CD1c-positive myeloid dendritic cell (primary cell): ENCODE data around the gene SLC5A12.

Source experiments
- DNase-seq: peaks from one replicate; pipeline ENCODE4 v3.0.0-alpha.2; 2016; ENCODE audit errors: extremely low spot score

SLC5A12 gene

GRCh38 chr11:26719998-26720397 lies 1.9 kb downstream of the SLC5A12 start:
- no peak for DNase-seq

DNA sequence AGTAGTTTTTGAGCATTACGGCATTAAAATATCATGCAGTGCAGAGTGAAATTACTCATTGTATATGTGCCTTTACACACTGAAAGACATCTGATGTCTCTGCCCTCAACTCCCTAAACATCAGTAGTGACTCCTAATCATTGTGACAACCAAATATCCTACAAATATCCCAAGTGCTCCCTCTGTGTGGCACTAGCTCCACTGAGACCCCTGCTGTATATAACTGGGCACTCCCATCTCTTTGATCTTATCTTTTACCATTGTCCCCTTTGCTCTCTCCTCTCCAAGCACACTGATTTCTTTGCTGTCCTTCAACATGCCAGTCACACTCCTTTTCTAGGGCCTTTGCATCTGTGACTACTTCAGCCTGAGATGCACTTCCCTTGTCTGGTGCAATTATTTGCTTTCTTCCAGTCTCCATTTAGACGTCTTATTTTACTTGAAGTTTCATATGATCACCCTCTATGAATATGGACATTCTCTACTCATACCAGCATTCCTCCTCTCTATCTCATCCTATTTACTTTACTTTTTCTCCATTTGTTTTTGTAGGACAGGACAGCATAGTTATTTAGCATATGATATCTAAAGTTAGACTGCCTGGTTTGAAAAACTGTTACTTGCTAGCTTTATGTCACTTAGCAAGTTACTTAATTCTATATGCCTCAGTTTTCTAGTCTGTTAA lies 2.4 kb downstream of the SLC5A12 start:
- DNase-seq: no peak

DNA sequence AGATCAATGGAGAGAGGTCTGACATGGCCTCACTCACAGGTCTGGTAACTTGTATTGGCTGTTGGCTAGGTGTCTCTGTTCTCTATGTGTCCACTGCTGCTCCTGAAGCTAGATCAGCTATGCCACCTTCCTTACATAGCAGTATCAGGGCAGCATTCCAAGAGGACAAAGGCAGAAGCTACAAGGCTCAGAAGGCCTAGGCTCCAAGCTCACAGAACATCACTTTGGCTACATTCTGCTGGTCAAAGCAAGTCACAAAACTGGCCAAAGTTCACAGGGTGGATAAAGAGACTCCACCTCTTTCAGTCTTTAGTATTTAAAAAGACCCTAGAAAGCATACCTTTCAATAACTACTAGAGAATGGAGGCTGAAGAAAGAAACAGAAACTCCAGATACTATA lies 4.1 kb downstream of the SLC5A12 start:
- DNase-seq: no peak

GRCh38 chr11:26715133-26715532 lies 6.7 kb downstream of the SLC5A12 start:
- no peak for DNase-seq

DNA sequence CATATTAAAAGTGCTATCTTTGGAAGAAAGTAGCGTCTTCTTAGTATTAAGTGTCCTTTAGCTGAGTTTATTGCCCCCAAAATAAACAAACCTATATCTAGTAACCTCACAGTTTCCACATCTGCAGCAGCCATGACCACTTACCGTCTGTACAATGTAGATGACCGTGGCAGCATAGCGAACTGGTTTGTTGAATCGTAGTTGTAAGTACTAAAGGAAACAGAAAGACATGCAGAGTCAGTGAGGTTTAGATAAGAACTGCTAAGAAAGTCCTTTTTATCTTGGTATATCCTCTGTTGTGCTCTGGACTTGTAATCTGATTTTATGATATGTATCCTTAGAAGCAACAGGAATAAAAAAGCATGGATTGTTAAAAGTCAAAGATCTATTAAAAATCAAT lies 9.4 kb downstream of the SLC5A12 start:
- no peak for DNase-seq

DNA sequence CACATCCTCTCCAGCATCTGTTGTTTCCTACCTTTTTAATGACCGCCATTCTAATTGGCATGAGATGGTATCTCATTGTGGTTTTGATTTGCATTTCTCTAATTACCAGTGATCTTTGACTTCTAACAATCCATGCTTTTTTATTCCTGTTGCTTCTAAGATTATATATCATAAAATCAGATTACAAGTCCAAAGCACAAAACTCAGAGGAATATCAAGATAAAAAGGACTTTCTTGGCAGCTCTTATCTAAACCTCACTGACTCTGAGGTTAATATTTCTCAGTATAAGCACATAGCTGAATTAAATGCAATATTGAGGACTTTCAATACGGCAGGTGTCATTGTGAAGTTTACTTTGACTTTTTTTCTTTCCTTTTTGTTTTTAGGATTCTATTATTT lies 11.4 kb downstream of the SLC5A12 start:
- DNase-seq: no peak

DNA sequence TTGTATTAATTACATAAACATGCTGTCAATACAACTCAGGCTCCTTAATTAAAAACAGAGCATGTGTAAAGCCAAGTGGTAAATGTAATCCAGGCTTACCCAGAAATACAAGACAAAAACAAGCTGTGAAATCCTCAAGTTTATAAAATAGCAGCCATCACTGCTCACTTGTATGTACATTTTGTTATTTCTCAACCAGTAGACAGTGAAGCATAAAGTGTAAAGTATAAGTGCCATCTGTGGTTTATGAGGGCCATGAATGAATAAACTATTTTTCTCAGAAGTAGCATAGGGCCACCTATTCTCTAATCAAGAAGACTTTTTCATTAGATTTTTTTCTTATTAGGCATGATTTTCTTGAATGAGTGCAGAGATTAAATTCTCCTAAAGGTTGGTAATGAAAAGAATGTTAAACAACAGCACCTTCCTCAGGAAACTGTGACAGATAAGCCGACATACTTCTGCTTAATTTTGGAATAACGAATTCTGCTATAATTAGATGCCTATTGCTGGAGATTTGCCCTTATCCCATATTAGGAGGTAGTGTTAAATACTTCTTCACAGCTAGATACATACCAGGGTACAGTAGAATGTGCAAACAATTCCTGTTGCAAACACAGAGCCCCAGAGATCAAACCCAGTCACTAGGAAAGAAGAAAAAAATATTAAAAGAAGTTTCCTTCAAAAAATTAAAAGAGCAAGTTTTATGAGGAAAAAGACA lies 13.0 kb downstream of the SLC5A12 start:
- DNase-seq: no peak

GRCh38 chr11:26706181-26706580 lies 15.7 kb downstream of the SLC5A12 start:
- no peak for DNase-seq

DNA sequence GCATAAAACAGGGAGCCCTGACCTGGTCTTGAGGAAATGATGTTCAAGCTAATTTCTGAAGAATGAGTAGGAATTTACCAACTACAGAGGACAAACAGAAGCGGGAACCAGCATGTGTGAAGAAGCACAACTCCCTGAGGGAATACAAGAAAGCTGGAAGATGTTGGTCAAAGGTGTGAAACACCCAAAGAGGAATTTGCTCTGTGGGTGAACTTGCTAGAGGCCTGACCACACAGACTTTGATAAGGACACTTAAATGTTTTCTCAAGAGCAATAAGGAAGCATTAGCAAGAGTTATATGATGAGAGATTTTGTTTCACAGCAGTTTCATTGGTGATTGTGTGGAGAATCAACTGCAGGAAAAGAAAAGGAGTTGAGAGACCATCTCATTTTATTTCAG lies 17.6 kb downstream of the SLC5A12 start:
- no peak for DNase-seq

- no peak for DNase-seq
These were observed 18.3 kb downstream of the SLC5A12 start for GRCh38 chr11:26703411-26704191.

GRCh38 chr11:26702406-26702805 lies 19.5 kb downstream of the SLC5A12 start:
- DNase-seq: no peak

DNA sequence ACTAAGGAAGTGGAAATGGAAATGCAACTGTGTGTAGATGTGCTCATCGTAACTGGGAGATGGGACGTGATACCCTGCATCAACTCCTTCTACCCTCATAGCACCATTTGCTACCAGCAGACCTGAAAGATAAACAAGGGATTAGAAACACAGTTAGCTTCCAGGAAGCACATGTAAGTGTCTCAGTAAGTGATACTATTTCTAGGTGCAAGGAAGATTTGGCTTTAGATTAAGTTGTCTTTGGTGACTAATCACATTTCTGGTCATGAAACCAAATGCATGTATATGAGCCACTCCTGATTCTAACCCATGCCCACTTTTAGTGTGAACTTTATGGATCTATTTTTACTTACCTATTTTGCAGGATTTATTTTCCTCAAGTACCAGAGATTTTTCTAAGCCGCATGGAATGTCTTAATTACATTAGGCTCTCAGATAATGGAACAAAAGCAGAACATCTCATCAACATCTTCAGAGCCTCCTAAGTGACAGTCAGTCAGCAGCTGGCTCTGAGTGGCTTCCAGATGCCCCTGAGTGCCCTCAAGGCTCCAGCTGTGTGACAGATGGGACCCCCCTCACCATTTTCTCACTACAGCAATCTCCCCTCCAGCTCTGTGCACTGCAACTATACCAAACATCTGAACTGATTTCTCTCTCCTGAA lies 21.2 kb downstream of the SLC5A12 start:
- no peak for DNase-seq

DNA sequence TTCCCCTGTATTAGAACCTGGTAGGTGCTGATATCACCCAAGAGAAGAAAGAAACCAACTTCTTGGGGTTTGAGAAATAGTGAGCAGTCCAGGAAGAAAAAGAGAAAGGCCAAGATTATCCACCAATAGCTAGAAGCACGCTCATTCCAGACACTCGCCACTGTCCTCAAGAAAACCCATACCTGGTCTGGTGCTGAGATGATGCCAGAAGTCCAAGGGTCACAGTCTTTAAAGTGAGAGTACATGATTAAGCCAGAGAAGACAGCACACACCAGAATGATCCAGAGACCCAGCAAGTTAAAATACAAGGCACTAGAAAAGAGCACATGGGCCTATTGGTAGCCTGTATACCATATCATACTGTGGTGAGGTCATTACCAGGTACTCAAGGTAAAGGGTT lies 23.6 kb downstream of the SLC5A12 start:
- no peak for DNase-seq

DNA sequence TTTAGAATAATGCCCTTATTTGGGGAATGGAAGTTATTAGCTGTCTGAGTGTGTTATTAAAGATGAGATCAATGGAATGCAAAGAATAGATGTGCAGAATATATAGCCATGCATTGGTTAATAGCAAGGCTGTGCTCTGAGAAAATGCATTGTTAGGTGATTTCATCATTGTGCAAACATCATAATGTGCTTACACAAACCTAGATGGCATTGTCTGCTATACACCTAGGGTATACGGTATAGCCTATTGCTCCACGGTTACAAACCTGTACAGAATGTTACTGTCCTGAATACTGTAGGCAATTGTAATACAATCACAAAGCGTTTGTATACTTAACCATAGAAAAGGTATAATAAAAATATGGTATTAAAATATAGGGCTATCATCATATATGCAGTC lies 25.5 kb downstream of the SLC5A12 start:
- DNase-seq: no peak

GRCh38 chr11:26688701-26689100 lies 33.2 kb downstream of the SLC5A12 start:
- no peak for DNase-seq

DNA sequence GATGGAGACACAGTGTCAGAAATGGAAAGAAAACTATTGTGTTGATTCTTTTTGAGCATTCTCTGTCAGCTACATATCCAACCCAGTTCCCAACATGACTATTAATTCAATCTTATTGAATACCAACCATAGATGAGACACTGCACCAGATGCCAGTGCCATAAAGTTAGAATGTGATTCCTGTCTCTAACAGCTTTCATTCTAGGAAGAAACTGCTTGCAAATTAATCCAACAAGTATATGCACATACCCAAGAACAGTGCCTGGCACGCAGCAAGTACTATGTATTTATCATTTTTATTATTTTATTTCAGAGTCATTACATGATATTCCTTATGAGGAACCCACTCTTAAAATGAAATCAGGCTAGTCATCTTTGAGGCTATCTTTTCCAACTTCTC lies 34.5 kb downstream of the SLC5A12 start:
- DNase-seq: no peak

- DNase-seq: no peak
These were observed 44.3 kb downstream of the SLC5A12 start for GRCh38 chr11:26677566-26677965.

DNA sequence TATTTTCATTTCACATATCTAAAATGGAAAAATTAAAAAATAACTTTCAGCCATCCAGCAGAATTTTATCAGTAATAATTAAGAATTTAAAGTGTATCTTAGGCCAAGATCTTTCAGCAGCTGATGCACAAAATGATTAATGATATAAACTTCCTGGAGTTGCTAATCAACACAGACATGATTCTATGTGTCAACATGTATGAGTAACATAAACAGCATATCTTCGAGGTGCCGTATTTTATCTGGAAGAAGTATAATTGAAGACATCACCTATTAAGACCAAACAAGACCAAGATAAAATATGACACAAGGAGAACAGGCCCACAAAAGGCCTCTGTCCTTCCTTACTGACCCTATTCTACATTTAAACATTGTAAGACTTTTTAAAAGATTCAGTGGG lies 45.2 kb downstream of the SLC5A12 start:
- DNase-seq: no peak

DNA sequence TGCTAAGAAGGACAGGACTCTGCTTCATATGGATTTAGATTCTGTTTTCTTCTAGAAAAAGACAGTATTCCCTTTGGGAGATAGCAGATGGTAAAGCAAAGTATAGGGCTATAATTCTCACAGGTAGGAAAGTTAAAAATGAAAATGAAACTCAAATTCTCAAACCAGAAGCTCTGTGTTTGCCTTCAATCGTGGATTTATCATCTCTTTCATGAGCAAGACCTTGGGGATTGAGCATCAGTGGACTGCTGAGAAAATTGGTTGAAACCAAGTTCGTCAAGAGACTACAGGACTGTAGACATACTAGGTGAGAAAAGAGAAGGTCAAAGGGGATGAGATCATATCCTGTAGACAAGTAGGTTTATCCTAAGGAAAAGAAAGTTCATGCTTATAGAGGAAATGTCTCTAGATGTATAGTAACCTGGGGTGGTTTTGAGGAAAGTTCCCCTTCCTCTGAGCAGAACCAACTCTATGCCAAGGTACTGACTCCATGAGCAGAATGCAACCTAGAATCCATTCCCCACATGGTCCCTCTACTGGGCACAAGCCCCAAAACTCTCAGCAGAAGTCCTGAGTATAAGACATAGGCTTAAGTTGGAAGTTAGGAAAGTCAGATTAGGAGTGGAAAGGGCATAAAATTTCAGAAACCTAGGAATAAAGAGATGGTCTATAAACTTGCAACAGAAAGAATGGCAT lies 46.5 kb downstream of the SLC5A12 start:
- DNase-seq: no peak

DNA sequence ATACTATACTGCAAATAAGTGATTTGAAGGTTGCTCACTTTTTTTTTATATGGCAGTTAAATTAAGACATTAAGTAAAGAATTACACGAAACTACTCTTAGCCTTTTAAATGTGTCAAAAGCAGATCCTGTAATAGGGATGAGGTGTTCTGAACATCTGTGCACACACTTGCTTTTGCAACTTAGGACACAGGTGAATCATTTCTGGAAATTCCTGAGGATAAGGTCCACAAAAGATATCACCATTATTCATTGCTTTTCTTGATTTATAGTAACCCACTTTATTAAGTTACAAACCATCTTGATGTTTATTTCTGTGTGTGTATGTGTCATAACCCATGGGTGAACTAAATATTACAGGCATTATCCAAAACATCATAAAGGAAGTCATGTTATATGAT lies 55.9 kb downstream of the SLC5A12 start:
- DNase-seq: no peak

GRCh38 chr11:26665036-26665435 lies 56.8 kb downstream of the SLC5A12 start:
- DNase-seq: no peak

DNA sequence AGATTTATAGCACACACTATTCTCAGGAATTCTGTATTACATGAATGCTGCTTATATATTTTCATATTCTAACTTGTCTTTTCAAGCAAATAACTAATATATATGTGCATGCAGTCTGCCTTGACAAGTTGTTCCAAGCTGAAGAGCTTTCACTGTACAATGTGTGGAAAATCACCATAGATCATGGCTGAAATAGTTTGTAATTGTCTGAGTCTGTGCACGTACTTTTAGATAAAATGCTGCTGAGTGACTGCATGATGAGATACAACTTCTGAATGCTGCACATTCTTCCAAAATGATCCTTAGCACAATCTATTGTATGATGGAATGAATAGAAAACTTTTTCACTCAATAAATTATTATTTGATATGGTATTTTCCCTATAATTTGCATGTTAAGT lies 58.9 kb downstream of the SLC5A12 start:
- no peak for DNase-seq
